K562 (cell line): ENCODE results near the gene PDZK1IP1. TPM values are rescaled to one million over a fixed set of nuclear protein-coding genes. Genes with fewer than 3 reads are reported as not detected.
A peak's percentile ranks its signal among the peaks of the same experiment; 100 is the strongest.

ENCODE experiments used
- ATAC-seq: fragments of 200-7000 bp; cut with Tn5 transposase; 3 replicates; pipeline ENCODE4 v1.9.1; 2020; ENCODE audit warnings: moderate library complexity
- BruUV-seq: library from RNA; stranded (reverse); fragments of 400-500 nt; replicated peaks from 2 replicates; lab custom pipeline; 2021; lab: Mats Ljungman, UMichigan
- CTCF ChIA-PET: fragments of 300-600 bp; formaldehyde crosslinking; extraction: SDS; loops from one replicate; lab custom pipeline; 2021; ENCODE audit warnings: low intra/inter-chr PET ratio; lab: Yijun Ruan, JAX
- POLR2A ChIA-PET: fragments of 300-600, 350-650 bp; sonication (Branson Sonifier 250); formaldehyde crosslinking; extraction: SDS; loops from one replicate; lab custom pipeline; 2021; ENCODE audit warnings: antibody characterized with exemption, inconsistent platforms; lab: Yijun Ruan, JAX
- DNase-seq, 4 experiments: peaks; one replicate each; pipeline versions ENCODE4 v3.0.0 to v3.0.0-alpha.2; 2011 to 2018; ENCODE audit warnings: low spot score in 3 of 4, mixed read lengths in 3 of 4; ENCODE audit errors: extremely low read depth in 1 of 4
- FAIRE-seq: peaks from 2 replicates; lab custom pipeline; 2011; peaks lifted over from hg19 to GRCh38; lab: Jason Lieb, UNC
- H2AFZ ChIP-seq: 2 replicates; pipeline ENCODE4 v1.6.0; 2011; ENCODE audit warnings: low read depth, low read length, control low read depth, inconsistent platforms
- H3K27ac ChIP-seq: fragments of 200-600 bp; 3 replicates; pipeline ENCODE4 v1.8.0; 2011; ENCODE audit warnings: low read depth, mild to moderate bottlenecking, control low read depth, inconsistent platforms, low read length, moderate library complexity, mixed read lengths; ENCODE audit errors: extremely low read depth
- H3K27me3 ChIP-seq, 2 experiments: fragments of 300-600 bp in 1 of 2; 2 replicates in 1 of 2; 3 replicates in 1 of 2; pipeline versions ENCODE4 v1.6.0 to v1.8.0; 2011; ENCODE audit warnings: inconsistent platforms in 2 of 2, low read length in 2 of 2, mild to moderate bottlenecking in 1 of 2, mixed read lengths in 1 of 2, moderate library complexity in 1 of 2; ENCODE audit not compliant: control insufficient read depth in 2 of 2, insufficient read depth in 2 of 2
- H3K36me3 ChIP-seq: fragments of 300-600 bp; 3 replicates; pipeline ENCODE4 v1.8.0; 2011; ENCODE audit warnings: mild to moderate bottlenecking, low read length, inconsistent platforms; ENCODE audit not compliant: control insufficient read depth, insufficient read depth
- H3K4me1 ChIP-seq, 2 experiments: fragments of 200-600 bp in 1 of 2; replicated peaks in 1 of 2; 2 replicates in 1 of 2; 3 replicates in 1 of 2; pipeline versions ENCODE4 v1.5.1 to v1.8.0; 2011; ENCODE audit warnings: inconsistent platforms in 2 of 2, low read length in 2 of 2, mild to moderate bottlenecking in 1 of 2, mixed read lengths in 1 of 2, moderate library complexity in 1 of 2; ENCODE audit not compliant: control insufficient read depth in 2 of 2, insufficient read depth in 2 of 2
- H3K4me2 ChIP-seq: 2 replicates; pipeline ENCODE4 v1.6.1; 2011; ENCODE audit warnings: low read length, control low read depth, inconsistent platforms, mixed read lengths; ENCODE audit not compliant: insufficient read depth
- H3K4me3 ChIP-seq: fragments of 200-600 bp; sonication (generic), shearing (Covaris generic); 2 replicates; pipeline ENCODE4 v1.5.1; 2016; ENCODE audit warnings: control low read depth, inconsistent platforms
- H3K79me2 ChIP-seq: fragments of 200-600 bp; 3 replicates; pipeline ENCODE4 v1.8.0; 2011; ENCODE audit warnings: low read length, inconsistent platforms; ENCODE audit not compliant: control insufficient read depth, insufficient read depth
- H3K9ac ChIP-seq, 2 experiments: 2 replicates each; pipeline versions ENCODE4 v1.6.0 to v1.6.1; 2011; ENCODE audit warnings: low read depth in 2 of 2, low read length in 2 of 2, control low read depth in 1 of 2, inconsistent platforms in 1 of 2, mild to moderate bottlenecking in 1 of 2, mixed read lengths in 1 of 2; ENCODE audit not compliant: insufficient read depth in 1 of 2
- H3K9me1 ChIP-seq: one replicate; pipeline ENCODE4 v1.6.0; 2011; ENCODE audit warnings: inconsistent platforms, mild to moderate bottlenecking, low read length, moderate library complexity; ENCODE audit not compliant: control insufficient read depth, insufficient read depth
- H3K9me3 ChIP-seq: replicated peaks from 2 replicates; pipeline ENCODE4 v1.5.1; 2011; ENCODE audit warnings: low read depth, low read length, inconsistent platforms; ENCODE audit not compliant: control insufficient read depth, insufficient read depth
- H4K20me1 ChIP-seq: replicated peaks from 2 replicates; pipeline ENCODE4 v1.6.1; 2011; ENCODE audit warnings: low read length, inconsistent platforms, mixed read lengths; ENCODE audit not compliant: control insufficient read depth, insufficient read depth
- ATF7 ChIP-seq: fragments of 450-650 bp; IDR thresholded peaks from 2 replicates; pipeline ENCODE4 v1.7.1; 2014; ENCODE audit warnings: mild to moderate bottlenecking, moderate library complexity
- BRCA1 ChIP-seq, 2 experiments: fragments of 450-650 bp in 1 of 2; sonication (generic) in 1 of 2; formaldehyde crosslinking in 1 of 2; IDR thresholded peaks; 2 replicates each; pipeline versions ENCODE4 v1.5.0 to v1.6.1; 2017 to 2020; ENCODE audit warnings: mild to moderate bottlenecking in 1 of 2, missing genetic modification reagents in 1 of 2
- FOXK2 ChIP-seq, 2 experiments: fragments of 450-650 bp; IDR thresholded peaks in 1 of 2; conservative IDR thresholded peaks in 1 of 2; 2 replicates each; pipeline ENCODE4 v1.6.1; 2016; ENCODE audit warnings: low read depth in 2 of 2, mild to moderate bottlenecking in 1 of 2
- HMGN3 ChIP-seq: IDR thresholded peaks from 2 replicates; pipeline ENCODE4 v1.6.1; 2011; ENCODE audit warnings: borderline replicate concordance, low read depth, mild to moderate bottlenecking, mixed read lengths, low read length; ENCODE audit not compliant: insufficient read length; ENCODE audit errors: extremely low read depth
- HSF4 ChIP-seq: fragments of 250-450 bp; sonication (Bioruptor Pico); IDR thresholded peaks from 2 replicates; pipeline ENCODE4 v2.1.2; 2022; ENCODE audit warnings: mild to moderate bottlenecking, moderate library complexity, borderline replicate concordance
- JUNB ChIP-seq: fragments of 450-650 bp; formaldehyde crosslinking; conservative IDR thresholded peaks from 2 replicates; pipeline ENCODE4 v1.4.0; 2020; ENCODE audit warnings: mild to moderate bottlenecking
- MNT ChIP-seq, 2 experiments: fragments of 450-650 bp; conservative IDR thresholded peaks; 2 replicates each; pipeline ENCODE4 v1.6.1; 2017; ENCODE audit warnings: mild to moderate bottlenecking in 2 of 2, moderate library complexity in 2 of 2
- NCOA2 ChIP-seq, 2 experiments: fragments of 450-650 bp; IDR thresholded peaks; 2 replicates each; pipeline ENCODE4 v1.6.1; 2018; ENCODE audit warnings: mild to moderate bottlenecking in 2 of 2, moderate library complexity in 1 of 2; ENCODE audit not compliant: partially characterized antibody in 2 of 2
- NFIX ChIP-seq: fragments of 250-450 bp; sonication (Bioruptor Pico); IDR thresholded peaks from 2 replicates; pipeline ENCODE4 v1.4.0; 2020; ENCODE audit warnings: low read depth, mild to moderate bottlenecking, moderate library complexity
- POLR2AphosphoS5 ChIP-seq: IDR thresholded peaks from 2 replicates; pipeline ENCODE4 v1.6.1; 2011; ENCODE audit warnings: mild to moderate bottlenecking, low read depth, low read length, moderate library complexity; ENCODE audit not compliant: control insufficient read depth, insufficient read depth
- POLR2G ChIP-seq: fragments of 200-400 bp; formaldehyde crosslinking; IDR thresholded peaks from 2 replicates; pipeline ENCODE4 v1.6.1; 2017; ENCODE audit warnings: low read depth, mild to moderate bottlenecking, antibody characterized with exemption, low read length, moderate library complexity
- STAG1 ChIP-seq: sonication (generic); formaldehyde crosslinking; IDR thresholded peaks from 2 replicates; pipeline ENCODE4 v1.5.0; 2020; ENCODE audit warnings: missing genetic modification reagents, borderline replicate concordance
- SUPT5H ChIP-seq: fragments of 450-650 bp; IDR thresholded peaks from 2 replicates; pipeline ENCODE4 v1.6.1; 2016
- TRIM24 ChIP-seq, 2 experiments: fragments of 450-650 bp; IDR thresholded peaks; 2 replicates each; pipeline ENCODE4 v1.6.1; 2016
- YY1 ChIP-seq, 3 experiments: IDR thresholded peaks; 2 replicates each; pipeline ENCODE4 v1.6.1; 2011; ENCODE audit warnings: low read length in 2 of 3, mild to moderate bottlenecking in 2 of 3, moderate library complexity in 2 of 3, borderline replicate concordance in 1 of 3, control low read depth in 1 of 3, low read depth in 1 of 3; ENCODE audit not compliant: insufficient read depth in 3 of 3, insufficient replicate concordance in 2 of 3, control insufficient read depth in 1 of 3, insufficient read length in 1 of 3; ENCODE audit errors: extremely low read depth in 1 of 3
- ZNF217 ChIP-seq: sonication (generic); formaldehyde crosslinking; IDR thresholded peaks from 2 replicates; pipeline ENCODE4 v1.8.0; 2022; ENCODE audit warnings: mild to moderate bottlenecking, missing genetic modification reagents
- ZNF3 ChIP-seq: fragments of 250-450 bp; sonication (Bioruptor Pico); IDR thresholded peaks from 2 replicates; pipeline ENCODE4 v1.5.0; 2021; ENCODE audit warnings: mild to moderate bottlenecking, moderate library complexity
- WGBS: fragments of 100-300 bp; shearing (Covaris generic); methylation state at CpG from one replicate; pipeline ENCODE4 v1.1.6; 2016; ENCODE audit warnings: low coverage, mixed read lengths; ENCODE audit not compliant: insufficient coverage; ENCODE audit errors: missing lambda C conversion rate; 5-methylcytosine and 5-hydroxymethylcytosine counted together
- in situ Hi-C: fragments of 300-500 bp; cut with MboI; formaldehyde crosslinking; loops from 4 replicates; pipeline ENCODE4 v1.15.0; 2018; ENCODE audit warnings: inconsistent platforms, mixed read lengths
- intact Hi-C: fragments of 100-400 bp; cut with micrococcal nuclease; formaldehyde crosslinking; loops from 2 replicates; pipeline ENCODE4 v1.14.2; 2022
- polyA plus RNA-seq, 8 experiments: library from polyadenylated mRNA; depleted of rRNA in 4 of 8; stranded (reverse) in 5 of 8; unstranded in 3 of 8; fragments of >200 nt; fragmentation: Nextera tagmentation in 2 of 8; fragmentation: Illumina TruSeq in 1 of 8; extraction: Ambion mirVana in 2 of 8; extraction: Trizol in 1 of 8; gene quantifications; 2 replicates each; pipeline versions ENCODE4 v1.2.1 to v1.2.3, GENCODE V29; 2011 to 2014; ENCODE audit warnings: inconsistent platforms in 1 of 8, missing spikeins in 1 of 8
- total RNA-seq, 7 experiments: library from RNA; depleted of rRNA in 6 of 7; stranded (reverse); fragments of >200 nt in 6 of 7; fragmentation: Illumina TruSeq in 2 of 7; extraction: Trizol in 2 of 7; gene quantifications; 2 replicates each; pipeline versions ENCODE4 v1.2.1 to v1.2.3, GENCODE V29; 2011 to 2021; ENCODE audit warnings: low replicate concordance in 1 of 7
- TF ChIP-seq, protein P1 (sequence below), 2 experiments: fragments of 250-450 bp in 1 of 2; fragments of 450-650 bp in 1 of 2; sonication (Bioruptor Pico) in 1 of 2; IDR thresholded peaks; 2 replicates each; pipeline versions ENCODE4 v1.6.1 to v1.8.0; 2016 to 2021; ENCODE audit warnings: mild to moderate bottlenecking in 2 of 2, moderate library complexity in 2 of 2, missing compliant biosample characterization in 1 of 2, missing genetic modification characterization in 1 of 2

PDZK1IP1 gene
- total and polyA plus RNA-seq, 9 of the 15 experiments (the other 6 are each of a cell fraction or from before 2014, with no cell fraction given), result 0.17 to 0.68 (median 0.53) TPM; not detected in 2

DNA sequence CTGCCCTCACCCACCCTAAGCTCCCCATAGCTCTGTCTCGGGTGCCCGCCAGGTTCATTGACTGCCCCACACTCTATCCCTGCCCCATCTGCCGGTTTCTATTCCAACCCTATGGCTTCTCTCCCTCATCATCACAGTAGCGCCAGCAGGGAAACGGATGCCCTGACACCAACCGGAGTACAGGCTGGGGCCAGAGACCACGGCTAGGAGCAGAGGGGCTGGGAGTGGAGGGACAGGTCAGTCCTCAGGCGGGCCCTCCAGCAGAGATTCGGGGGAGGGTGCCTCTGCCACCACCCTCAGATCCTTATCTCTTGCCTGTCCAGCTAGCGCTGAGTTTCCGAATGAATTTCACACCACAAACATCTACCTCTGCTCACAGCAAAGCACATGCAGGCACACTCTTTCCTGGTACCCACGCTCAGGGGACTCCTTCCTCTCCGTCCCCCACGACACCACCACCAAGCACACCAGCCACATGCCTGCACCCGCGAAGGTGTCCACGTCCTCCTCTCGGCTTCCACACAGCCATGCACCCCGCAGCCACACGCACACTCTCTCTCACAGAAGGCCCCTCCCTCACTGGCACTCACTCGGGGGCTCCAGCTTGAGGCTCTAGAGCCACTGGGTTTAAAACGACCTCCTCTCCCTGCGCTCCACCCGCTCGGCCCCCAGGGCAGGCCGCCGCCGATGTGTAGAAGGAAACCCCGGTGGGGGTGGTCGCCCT lies 35.0 kb upstream of the PDZK1IP1 start:
- 89% methylated on average over 22 of the region's 30 CpGs for WGBS
- H3K4me2 ChIP-seq, result no peak overlapping the region
- no peak overlapping the region for H3K4me3 ChIP-seq
- peaks cover 16% of the 10 kb centered on the region for H3K9me1 ChIP-seq
- peaks cover 89% of the 10 kb centered on the region for H3K79me2 ChIP-seq
- peak overlapping the region in 1 of 2 experiments; percentile 79; a peak in 2 of 4 replicates for H3K9ac ChIP-seq
- no peak overlapping the region; the same call in 2 of the 3 replicates for H3K27ac ChIP-seq
- no peaks in the 10 kb centered on the region for H3K27me3 ChIP-seq
- H3K9me3 ChIP-seq, result no peaks in the 10 kb centered on the region
- in situ Hi-C loops, result no loop called here
- H4K20me1 ChIP-seq, result peaks cover 18% of the 10 kb centered on the region; the same call in 1 of the 2 replicates
- ChIA-PET POLR2A (interaction anchor here (0.9 to 2.0 kb wide), 6 partner anchors 9 to 89 kb away, joined by 3 to 10 read pairs (median 4); partner anchors contain the start of gene STIL), CTCF (no interaction called here)
- no TSS peak for BruUV-seq
- peaks cover 78% of the 10 kb centered on the region for H3K36me3 ChIP-seq
- H2AFZ ChIP-seq, result no peak overlapping the region
- FAIRE-seq, result no peak
- no peak for ATAC-seq
- peaks cover 25 to 37% of the 10 kb centered on the region in 2 experiments; a peak in 4 of 5 replicates for H3K4me1 ChIP-seq
- peak in 2 of 4 experiments; percentile 58 to 64 for DNase-seq
- intact Hi-C loops, result loop anchor here (5.0 kb wide), 1 partner anchor 37 kb away; no protein-coding TSS in a partner anchor
- TF ChIP-seq MNT (conservative IDR thresholded peaks at IDR 0.05), result no peak
- no peak for TF ChIP-seq STAG1 (CRISPR knock-in tag)
- TF ChIP-seq NCOA2 (IDR thresholded peaks at IDR 0.05; ENCODE audit: partially characterized antibody in 2 of 2), result no peak
- peak; percentile 8; the same call in 1 of the 2 replicates for TF ChIP-seq SUPT5H
- peak; percentile 43 for TF ChIP-seq HMGN3
- TF ChIP-seq, protein P1, sequence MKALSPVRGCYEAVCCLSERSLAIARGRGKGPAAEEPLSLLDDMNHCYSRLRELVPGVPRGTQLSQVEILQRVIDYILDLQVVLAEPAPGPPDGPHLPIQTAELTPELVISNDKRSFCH (CRISPR knock-in tag; IDR thresholded peaks at IDR 0.05), result no peak
- TF ChIP-seq, protein P1 (tag; IDR thresholded peaks at IDR 0.05), result no peak
- TF ChIP-seq YY1 (IDR thresholded peaks at IDR 0.05; ENCODE audit: borderline replicate concordance in 1 of 3, control insufficient read depth in 1 of 3, extremely low read depth in 1 of 3, insufficient read depth in 3 of 3, insufficient read length in 1 of 3, insufficient replicate concordance in 2 of 3, low read depth in 1 of 3, low read length in 2 of 3), result no peak
- peak; percentile 66 for TF ChIP-seq POLR2G
- TF ChIP-seq ZNF3 (CRISPR knock-in tag), result no peak
- no peak for TF ChIP-seq FOXK2 (conservative IDR thresholded peaks at IDR 0.05 in 1 of 2, IDR thresholded peaks at IDR 0.05 in 1 of 2; ENCODE audit: low read depth in 2 of 2)
- TF ChIP-seq NFIX (CRISPR knock-in tag), result no peak
- TF ChIP-seq TRIM24 (IDR thresholded peaks at IDR 0.05), result no peak
- no peak for TF ChIP-seq ATF7
- TF ChIP-seq HSF4 (CRISPR knock-in tag), result no peak
- no peak for TF ChIP-seq BRCA1 (IDR thresholded peaks at IDR 0.05)
- no peak for TF ChIP-seq BRCA1 (CRISPR knock-in tag; IDR thresholded peaks at IDR 0.05)
- no peak for TF ChIP-seq JUNB (CRISPR knock-in tag)
- 0 out of 2 replicates have a peak, but pooled peaks have one; percentile 10 for TF ChIP-seq POLR2AphosphoS5
- no peak for TF ChIP-seq ZNF217 (CRISPR knock-in tag)
